GM19240 (cell line): Measurements from ENCODE around the gene KLHL11.
A peak's percentile ranks its signal among the peaks of the same experiment; 100 is the strongest.
"Not testable (repeated sequence)": the region's sequence is repeated elsewhere in the genome, so short reads cannot be mapped to it uniquely, and the experiment has no call there.

ENCODE experiments used
- DNase-seq: peaks from one replicate; pipeline ENCODE4 v3.0.0; 2011; ENCODE audit warnings: low spot score; ENCODE audit not compliant: insufficient read length

KLHL11 gene

GRCh38 chr17:41888332-41888965 is 23.2 kb upstream of the KLHL11 start:
- no peak for DNase-seq

DNA sequence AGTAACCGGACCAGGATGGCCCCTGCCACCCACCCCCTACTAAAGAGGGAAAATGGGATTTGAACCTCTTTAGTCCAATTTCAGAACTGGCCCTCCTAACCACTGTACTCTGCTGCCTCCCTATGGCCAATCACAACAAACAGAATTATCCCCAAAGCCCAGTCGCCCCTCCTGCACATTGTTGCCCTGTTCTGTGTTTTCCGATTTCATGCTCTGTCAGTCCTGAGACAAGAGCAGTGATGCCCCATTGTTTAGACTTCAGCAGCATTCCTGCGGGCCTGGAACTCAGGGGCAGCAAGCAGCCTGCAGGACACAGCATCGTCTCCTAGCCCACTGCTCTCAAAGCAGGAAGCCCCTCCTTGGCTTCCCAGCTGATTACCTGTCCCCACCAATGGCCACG is 20.5 kb upstream of the KLHL11 start:
- DNase-seq: no peak

DNA sequence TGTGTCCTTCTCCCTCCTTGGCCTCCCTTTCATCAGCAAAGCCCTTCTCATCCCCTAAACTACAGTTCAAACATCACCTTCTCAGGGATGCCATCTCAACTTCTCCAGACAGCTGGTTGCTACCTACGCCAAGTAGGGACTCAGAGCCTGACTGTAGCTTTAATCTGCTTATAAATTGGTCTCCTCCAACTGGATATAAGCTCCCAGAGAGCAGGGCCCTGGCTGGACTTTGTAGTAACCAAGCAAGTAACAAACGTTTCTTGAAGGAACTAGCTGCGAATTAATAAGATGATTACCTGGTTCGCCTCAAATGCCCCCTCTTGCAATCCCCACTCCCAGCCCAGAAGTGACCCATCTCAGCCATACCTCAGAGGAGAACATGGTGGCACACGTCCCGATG is 17.5 kb upstream of the KLHL11 start:
- no peak for DNase-seq

- DNase-seq: no peak
Observed at GRCh38 chr17:41880130-41880529, 14.9 kb upstream of the KLHL11 start.

DNA sequence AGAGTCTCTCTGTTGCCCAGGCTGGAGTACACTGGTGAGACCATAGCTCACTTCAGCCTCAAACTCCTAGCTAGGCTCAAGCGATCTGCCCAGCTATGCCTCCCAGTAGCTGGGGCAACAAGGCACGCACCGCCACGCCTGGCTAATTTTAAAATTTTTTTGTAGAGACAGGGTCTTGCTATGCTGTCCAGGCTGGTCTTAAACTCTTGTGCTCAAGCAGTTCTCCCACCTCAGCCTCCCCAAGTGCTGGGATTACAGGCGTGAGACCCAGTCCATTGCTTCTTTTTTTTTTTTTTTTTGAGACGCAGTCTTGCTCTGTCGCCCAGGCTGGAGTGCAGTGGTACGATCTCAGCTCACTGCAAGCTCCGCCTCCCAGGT is 9.1 kb upstream of the KLHL11 start:
- DNase-seq: not testable (repeated sequence)

DNA sequence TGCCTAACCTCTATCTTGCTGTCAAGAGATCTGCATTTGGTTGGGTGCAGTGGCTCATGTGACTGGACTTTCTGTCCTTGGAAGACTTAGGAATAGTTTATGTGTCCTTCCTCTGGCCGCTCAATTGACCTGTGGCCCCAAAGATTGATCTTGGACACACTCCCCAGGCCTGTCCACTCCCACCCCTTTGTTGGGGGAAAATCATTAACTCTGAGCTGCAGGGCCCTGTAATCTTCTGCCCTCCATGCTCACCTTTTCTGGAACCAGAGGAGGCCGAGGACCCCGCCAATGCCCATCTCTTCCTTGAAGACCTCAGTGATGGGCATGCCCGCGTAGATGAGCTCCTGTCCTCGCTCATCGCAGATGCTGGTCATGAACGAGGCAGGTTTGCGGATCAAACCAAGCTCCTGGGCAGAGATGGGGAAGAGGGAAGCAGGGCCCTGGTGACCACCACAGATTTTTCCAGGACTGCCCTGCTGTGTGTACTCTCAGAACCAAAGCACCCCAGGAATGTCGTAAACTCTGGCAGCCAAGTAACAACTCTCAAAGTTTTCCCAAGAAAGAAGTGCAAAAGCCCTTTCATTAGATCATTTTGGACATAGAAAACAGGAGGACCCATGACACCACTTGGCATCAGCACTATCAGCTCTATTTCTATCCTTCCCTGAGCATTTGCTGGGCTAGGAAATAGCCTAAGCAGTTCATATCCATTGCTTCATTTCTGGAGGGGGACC is 8.5 kb upstream of the KLHL11 start:
- DNase-seq: no peak

DNA sequence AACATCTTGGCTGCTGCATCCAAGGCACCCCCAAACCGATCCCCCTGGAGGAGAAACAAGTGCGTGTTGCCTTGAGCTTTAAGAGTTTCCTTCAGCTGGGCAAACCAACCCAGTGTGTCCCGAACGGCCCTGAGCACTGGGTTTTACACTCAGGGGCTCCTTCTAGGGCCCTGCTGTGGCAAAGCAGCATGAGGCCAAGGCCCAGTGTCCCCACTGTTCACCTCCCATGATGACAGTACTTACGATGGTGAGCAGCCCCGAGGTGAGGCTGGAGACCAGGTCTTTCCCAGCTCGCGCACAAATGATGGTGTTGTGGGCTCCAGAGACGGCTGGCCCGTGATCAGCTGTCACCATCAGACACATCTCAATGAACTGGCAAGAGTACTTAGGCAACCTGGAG is 6.6 kb upstream of the KLHL11 start:
- DNase-seq: no peak

DNA sequence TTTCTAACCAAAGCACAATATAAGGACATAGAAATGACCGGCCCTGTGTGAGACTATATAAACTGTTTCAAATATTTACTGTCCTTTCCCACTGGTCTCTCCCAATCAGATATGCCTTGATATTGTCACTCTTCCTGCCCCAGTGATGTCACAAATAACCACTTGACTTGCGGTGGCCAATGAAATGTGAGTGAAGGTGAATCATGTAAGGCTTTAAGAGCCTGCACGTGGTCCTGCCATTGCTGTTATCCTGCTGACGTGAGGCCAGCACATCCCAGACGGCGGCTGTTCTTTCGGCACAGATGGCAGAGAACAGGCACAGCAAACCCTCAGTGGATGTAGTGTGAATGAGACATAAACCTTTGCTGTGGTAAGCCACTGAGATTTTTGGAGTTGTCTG is 5.4 kb upstream of the KLHL11 start:
- DNase-seq: no peak

DNA sequence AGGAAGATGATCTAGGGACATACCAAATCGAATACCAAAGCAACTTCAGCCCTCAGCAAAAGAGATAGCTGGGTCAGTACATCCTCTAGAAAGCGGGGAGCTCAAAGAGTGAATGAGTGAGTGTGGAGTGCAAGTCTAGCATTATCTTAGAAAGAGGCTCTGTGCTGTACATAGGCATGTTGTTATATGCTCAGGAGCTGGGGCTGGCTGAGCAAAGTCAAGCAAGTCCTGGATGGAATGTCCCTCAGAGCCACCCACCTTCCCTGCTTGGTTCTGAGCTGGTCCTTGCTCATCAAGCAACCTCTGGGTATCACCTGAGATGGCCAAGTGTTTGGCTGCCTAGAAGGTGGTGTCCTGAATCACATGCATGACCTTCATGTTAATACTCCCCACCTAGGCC is 4.9 kb upstream of the KLHL11 start:
- no peak for DNase-seq

DNA sequence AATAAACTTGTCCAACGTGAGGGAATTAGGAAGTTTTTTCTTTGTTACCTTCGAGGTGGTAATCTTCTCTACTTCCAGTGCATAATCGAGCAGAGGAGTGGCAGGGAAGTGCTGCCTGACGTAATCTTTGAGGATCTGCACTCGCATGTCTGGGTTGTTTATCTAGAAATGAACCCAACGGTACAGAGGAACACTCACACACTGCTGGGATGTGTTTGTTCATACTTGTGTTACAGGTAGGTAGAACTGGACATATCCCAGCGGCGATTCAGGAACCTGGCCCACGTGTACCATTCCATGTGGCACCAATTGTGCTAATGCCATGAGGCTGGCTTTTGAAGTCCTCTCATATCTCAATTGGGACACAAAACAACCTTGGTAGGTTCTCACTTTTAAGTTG is 4.2 kb upstream of the KLHL11 start:
- DNase-seq: no peak

GRCh38 chr17:41868568-41868967 is 3.3 kb upstream of the KLHL11 start:
- no peak for DNase-seq

DNA sequence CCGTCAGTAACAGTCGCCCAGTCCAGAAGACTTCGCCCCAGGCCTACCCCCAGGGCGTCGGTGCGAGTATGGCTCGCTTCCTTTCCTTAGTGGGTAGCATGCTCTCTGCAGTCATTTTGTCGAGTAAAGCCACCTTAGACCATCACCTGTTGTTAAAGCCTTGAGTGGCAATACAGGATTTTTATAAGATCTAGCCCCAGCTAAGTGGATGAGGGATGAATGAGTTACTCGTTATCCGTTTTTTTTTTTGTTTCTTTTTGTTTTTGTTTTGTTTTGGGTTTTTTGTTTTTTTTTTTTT is 322 bp upstream of the KLHL11 start:
- no peak for DNase-seq

- peak; percentile 23 for DNase-seq
Observed at GRCh38 chr17:41864498-41864835, 756 bp downstream of the KLHL11 start.

GRCh38 chr17:41863074-41863848 is 2.0 kb downstream of the KLHL11 start:
- no peak for DNase-seq

DNA sequence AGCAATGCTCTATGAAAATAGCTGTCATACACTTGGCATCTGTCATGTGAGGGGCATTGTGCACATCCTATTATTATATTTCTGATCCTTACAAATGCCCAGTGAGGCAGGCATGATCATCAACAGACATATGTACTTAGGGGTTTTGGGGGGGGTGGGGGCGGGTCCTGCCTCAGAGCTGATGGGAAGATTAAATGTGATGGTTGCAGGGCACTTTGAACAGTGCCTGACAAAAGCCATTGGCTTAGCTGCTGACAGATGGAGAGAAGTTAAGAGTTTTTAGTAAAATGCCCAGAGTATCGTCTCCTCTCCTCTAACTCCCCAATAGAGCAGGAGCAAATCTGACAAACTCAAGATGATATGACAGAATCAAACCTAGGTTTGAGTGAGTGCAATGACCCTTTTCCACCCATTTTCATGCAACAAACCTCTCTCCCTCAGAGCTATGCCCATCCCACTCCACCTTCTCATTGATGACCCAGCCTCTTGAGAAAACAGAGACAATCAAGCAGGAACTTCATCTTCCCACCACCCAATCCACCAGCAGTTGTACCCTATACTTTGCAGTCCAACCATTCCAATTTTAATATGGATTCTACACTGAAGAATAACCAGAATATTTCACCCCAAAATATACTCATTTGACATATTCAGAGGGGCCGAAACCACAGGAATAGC is 4.8 kb downstream of the KLHL11 start:
- DNase-seq: no peak

DNA sequence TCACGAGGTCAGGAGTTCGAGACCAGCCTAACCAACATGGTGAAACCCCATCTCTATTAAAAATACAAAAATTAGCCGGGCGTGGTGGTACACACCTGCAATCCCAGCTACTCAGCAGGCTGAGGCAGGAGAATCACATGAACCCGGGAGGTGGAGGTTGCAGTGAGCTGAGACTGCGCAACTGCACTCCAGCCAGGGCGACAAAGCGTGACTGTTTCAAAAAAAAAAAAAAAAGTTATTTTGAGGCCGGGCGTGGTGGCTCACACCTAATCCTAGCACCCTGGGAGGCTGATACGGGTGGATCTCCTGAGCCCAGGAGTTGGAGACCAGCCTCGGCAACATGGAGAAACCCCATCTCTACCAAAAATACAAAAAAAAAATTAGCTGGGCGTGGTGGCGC is 13.8 kb downstream of the KLHL11 start:
- not testable (repeated sequence) for DNase-seq

GRCh38 chr17:41849251-41849990 is 15.8 kb downstream of the KLHL11 start:
- no peak for DNase-seq

DNA sequence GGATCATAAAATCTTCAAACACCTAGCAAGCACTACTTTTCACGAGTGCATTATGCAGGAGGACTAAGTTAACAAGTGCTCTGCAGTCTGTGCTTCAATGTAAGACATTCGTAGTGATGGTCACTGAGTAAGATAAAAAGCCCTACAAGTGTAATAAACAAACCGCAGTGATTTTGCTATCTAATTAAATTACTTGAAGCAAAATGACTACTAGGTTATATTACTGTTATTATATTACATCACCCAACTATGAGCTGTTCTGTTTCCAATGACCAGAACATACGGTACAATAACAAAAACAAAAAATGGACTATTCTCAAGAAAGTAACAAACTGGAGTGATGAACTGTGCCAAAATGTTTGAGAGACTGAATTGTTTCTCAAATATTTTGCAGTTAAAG is 16.4 kb downstream of the KLHL11 start:
- no peak for DNase-seq

GRCh38 chr17:41844971-41845370 is 20.3 kb downstream of the KLHL11 start:
- no peak for DNase-seq

- not testable (repeated sequence) for DNase-seq
Observed at GRCh38 chr17:41840781-41841180, 24.4 kb downstream of the KLHL11 start.

GRCh38 chr17:41839448-41839847 is 25.8 kb downstream of the KLHL11 start:
- DNase-seq: not testable (repeated sequence)
